ENCODE data around the gene CPS1. TPM values are rescaled to one million over a fixed set of nuclear protein-coding genes. Genes with fewer than 3 reads are reported as not detected.

CPS1 gene
- total RNA-seq, 1 donor from 2014 or later = 8.8 TPM

DNA sequence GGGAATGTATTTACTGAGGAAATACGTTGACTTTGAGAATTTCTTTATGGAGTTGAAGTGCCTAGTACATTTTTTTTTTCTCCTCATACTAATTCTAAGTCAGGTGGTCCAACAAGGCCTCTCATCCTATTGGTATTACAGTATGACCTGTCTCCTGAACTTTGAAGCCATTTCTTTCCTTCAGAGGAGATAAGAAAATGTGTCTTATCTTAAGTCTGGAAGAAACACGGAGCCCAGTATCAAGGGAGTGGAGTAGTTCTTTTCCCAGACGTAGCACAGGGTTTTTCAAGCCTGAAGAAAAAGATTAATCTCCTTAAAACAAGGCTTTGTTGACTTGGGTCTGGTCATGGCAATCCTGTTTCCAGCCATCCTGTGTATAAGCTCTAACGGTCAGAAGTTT is 11.6 kb upstream of the CPS1 start:
- Histone ChIP-seq H3K4me3 (no peak overlapping the region), H3K27me3 (no peaks in the 10 kb centered on the region), H3K36me3 (no peaks in the 10 kb centered on the region), H3K4me1 (no peaks in the 10 kb centered on the region), H3K27ac (no peak overlapping the region), H3K9me3 (no peaks in the 10 kb centered on the region)
- TF ChIP-seq, protein P1, sequence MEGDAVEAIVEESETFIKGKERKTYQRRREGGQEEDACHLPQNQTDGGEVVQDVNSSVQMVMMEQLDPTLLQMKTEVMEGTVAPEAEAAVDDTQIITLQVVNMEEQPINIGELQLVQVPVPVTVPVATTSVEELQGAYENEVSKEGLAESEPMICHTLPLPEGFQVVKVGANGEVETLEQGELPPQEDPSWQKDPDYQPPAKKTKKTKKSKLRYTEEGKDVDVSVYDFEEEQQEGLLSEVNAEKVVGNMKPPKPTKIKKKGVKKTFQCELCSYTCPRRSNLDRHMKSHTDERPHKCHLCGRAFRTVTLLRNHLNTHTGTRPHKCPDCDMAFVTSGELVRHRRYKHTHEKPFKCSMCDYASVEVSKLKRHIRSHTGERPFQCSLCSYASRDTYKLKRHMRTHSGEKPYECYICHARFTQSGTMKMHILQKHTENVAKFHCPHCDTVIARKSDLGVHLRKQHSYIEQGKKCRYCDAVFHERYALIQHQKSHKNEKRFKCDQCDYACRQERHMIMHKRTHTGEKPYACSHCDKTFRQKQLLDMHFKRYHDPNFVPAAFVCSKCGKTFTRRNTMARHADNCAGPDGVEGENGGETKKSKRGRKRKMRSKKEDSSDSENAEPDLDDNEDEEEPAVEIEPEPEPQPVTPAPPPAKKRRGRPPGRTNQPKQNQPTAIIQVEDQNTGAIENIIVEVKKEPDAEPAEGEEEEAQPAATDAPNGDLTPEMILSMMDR (IDR thresholded peaks at IDR 0.05) = no peak
- no peak for TF ChIP-seq POLR2AphosphoS5 (IDR thresholded peaks at IDR 0.05; ENCODE audit: insufficient read depth in 1 of 2, low read depth in 1 of 2)
- TF ChIP-seq POLR2A (IDR thresholded peaks at IDR 0.05) = no peak
- intact Hi-C loops (cut with DNase I) = no loop called here
- no peak for DNase-seq (ENCODE audit: extremely low spot score in 2 of 2)

DNA sequence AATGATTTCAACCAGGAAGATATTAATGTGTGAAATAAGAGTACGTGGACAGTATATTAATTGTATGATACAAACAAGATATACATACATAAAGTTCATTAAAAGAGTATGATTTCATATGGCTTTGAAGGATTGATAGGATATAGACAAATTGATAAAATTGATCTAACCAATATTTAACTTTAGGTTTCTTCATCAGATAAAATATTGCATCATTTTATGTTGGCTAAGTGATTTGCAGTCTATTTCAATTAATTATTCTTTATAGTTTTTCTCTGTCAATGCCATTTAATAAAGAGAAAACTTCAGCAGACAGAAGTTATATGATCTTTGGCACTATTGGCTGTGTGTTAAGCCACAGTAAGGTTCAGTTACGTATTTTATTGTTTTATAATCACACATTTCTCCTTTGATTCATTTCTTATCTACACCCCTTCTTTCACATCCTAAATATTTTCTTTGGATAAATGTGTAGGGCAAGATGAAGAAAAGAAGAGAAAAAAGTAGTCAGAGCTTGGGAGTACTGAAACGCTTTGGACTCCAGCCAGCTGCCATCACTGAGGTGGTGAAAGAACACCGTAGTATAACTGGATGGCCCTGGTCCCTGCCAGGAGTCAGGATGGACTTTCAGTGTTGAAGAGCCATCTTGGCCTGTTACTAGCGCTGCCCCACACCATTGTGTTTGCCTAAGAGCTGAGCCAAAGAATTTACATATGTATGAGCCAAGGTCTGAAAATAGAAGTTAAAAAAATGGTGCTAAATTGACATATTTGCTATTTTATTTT is 9.8 kb upstream of the CPS1 start:
- no peaks in the 10 kb centered on the region for H3K4me1 ChIP-seq
- no peak overlapping the region for H3K27ac ChIP-seq
- intact Hi-C loops (cut with DNase I) = no loop called here
- H3K27me3 ChIP-seq = no peaks in the 10 kb centered on the region
- no peaks in the 10 kb centered on the region for H3K9me3 ChIP-seq
- TF ChIP-seq POLR2A (IDR thresholded peaks at IDR 0.05) (no peak), POLR2AphosphoS5 (IDR thresholded peaks at IDR 0.05; ENCODE audit: insufficient read depth in 1 of 2, low read depth in 1 of 2) (no peak)
- TF ChIP-seq, protein P1 (IDR thresholded peaks at IDR 0.05) = no peak
- no peak for DNase-seq (ENCODE audit: extremely low spot score in 2 of 2)
- H3K36me3 ChIP-seq = no peaks in the 10 kb centered on the region
- no peak overlapping the region for H3K4me3 ChIP-seq

DNA sequence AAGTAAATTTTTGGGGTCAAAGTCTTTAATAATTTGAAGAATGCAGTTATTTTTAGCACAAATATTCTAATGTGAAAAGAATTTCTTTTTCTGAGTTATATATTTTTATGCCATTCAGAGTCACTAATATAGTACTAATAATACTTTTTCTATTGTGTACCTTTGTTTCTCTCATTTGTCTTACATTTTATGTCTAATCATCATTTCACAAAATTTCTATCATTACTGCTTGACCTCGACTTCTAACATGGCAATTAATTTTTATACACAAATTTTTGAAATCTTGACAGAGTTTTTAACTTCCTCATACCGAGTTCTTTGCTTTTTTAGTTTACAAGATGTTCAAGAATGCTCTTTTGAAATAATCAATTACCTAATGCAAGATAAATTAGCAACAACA is 8.4 kb upstream of the CPS1 start:
- Histone ChIP-seq H3K27me3 (no peaks in the 10 kb centered on the region), H3K27ac (no peak overlapping the region), H3K4me1 (no peaks in the 10 kb centered on the region), H3K9me3 (no peaks in the 10 kb centered on the region), H3K4me3 (no peak overlapping the region), H3K36me3 (no peaks in the 10 kb centered on the region)
- TF ChIP-seq POLR2A (IDR thresholded peaks at IDR 0.05) = no peak
- no peak for TF ChIP-seq POLR2AphosphoS5 (IDR thresholded peaks at IDR 0.05; ENCODE audit: insufficient read depth in 1 of 2, low read depth in 1 of 2)
- TF ChIP-seq, protein P1 (IDR thresholded peaks at IDR 0.05) = no peak
- no peak for DNase-seq (ENCODE audit: extremely low spot score in 2 of 2)
- intact Hi-C loops (cut with DNase I) = no loop called here

DNA sequence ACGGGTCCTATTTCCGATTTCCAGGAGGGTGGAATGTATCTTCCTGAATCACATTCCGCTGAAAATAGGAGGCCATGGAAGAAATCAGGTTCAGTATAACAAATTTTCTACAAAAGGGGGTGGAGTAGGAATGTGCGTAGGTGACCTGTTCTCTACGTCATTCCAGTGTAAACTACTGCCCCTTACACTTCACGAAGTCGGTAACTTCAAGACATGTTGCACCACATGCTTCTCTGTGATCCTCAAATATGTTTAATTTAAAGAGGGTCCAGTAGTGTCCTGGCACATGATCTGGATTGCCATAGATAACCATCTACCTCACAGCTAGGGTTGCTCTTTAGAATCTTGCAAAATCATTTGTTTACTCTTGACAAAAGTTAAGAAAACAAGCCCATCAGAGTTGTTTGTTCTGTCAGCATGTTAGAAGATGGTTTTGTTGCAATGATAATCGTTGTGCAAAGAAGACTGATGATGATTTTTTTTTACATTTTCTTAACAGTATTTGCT is 7.5 kb upstream of the CPS1 start:
- intact Hi-C loops (cut with DNase I) = no loop called here
- no peaks in the 10 kb centered on the region for H3K36me3 ChIP-seq
- no peaks in the 10 kb centered on the region for H3K4me1 ChIP-seq
- no peak overlapping the region for H3K4me3 ChIP-seq
- TF ChIP-seq, protein P1 (IDR thresholded peaks at IDR 0.05) = no peak
- no peak for TF ChIP-seq POLR2AphosphoS5 (IDR thresholded peaks at IDR 0.05; ENCODE audit: insufficient read depth in 1 of 2, low read depth in 1 of 2)
- no peak for TF ChIP-seq POLR2A (IDR thresholded peaks at IDR 0.05)
- no peak overlapping the region for H3K27ac ChIP-seq
- H3K9me3 ChIP-seq = no peaks in the 10 kb centered on the region
- no peaks in the 10 kb centered on the region for H3K27me3 ChIP-seq
- no peak for DNase-seq (ENCODE audit: extremely low spot score in 2 of 2)

DNA sequence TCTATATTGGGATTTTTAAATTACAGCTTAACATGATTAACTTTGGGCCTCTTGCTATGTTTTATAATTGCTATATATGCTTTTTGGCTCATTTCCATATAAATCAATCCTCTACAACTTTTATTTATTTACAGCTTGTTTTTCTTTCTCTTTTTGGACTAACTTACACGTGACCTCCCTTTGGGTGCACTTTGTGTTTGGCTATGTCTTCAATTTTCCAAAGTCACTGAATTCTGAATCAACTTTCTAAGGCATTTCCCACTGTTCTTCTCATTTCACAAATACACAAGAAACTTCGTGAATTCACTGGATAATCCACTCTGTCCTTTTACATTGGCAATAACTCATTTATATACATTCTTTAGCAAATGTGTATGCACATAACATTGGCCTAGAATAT is 5.4 kb upstream of the CPS1 start:
- intact Hi-C loops (cut with DNase I) = no loop called here
- H3K4me3 ChIP-seq = no peak overlapping the region
- no peaks in the 10 kb centered on the region for H3K36me3 ChIP-seq
- DNase-seq (ENCODE audit: extremely low spot score in 2 of 2) = no peak
- TF ChIP-seq, protein P1 (IDR thresholded peaks at IDR 0.05) = no peak
- no peak for TF ChIP-seq POLR2A (IDR thresholded peaks at IDR 0.05)
- TF ChIP-seq POLR2AphosphoS5 (IDR thresholded peaks at IDR 0.05; ENCODE audit: insufficient read depth in 1 of 2, low read depth in 1 of 2) = no peak
- H3K4me1 ChIP-seq = no peaks in the 10 kb centered on the region
- H3K9me3 ChIP-seq = no peaks in the 10 kb centered on the region
- no peak overlapping the region for H3K27ac ChIP-seq
- H3K27me3 ChIP-seq = no peaks in the 10 kb centered on the region
